GM18511 (cell line): ENCODE results near the gene ANP32A.

Source experiments
- ATAC-seq: cut with Tn5 transposase; IDR thresholded peaks from one replicate; pipeline ENCODE4 v1.9.1; 2021; ENCODE audit warnings: mild to moderate bottlenecking, moderate library complexity; ENCODE audit not compliant: unreplicated experiment

Gene ANP32A

DNA sequence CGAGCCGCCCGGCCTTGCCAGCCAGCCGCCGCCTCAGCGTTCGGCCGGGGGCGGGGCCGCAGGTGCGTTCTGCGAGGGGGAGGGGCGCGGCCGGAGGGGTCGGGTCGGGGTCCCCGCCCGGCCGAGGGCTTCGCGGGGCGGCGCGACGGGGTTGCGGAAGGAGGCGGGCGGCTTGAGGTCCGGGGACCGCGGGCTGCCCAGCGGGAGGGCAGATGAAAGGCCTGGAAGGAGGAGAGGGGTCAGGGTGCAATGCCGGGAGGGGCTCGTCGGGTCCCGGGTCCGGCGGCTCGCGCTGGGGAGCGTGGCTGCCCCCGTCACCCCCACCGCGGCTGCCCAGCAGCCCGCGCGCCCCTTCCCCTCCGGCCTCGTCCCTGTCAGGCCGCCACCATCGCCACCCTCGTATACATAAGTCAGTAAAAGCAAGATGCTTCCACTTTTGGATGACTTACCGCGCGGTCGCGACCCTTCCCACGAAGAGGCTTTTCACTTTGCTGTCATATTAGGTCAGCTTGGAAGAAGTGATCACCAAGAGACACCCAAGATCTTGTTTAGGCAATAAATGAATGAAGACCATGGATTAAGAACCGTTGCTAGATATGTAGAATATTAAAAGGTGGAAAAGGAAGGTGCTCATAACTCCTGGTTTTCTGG lies 620 bp upstream of the ANP32A start:
- peak; percentile 12 for ATAC-seq

GRCh38 chr15:68819495-68820294 lies 1.0 kb downstream of the ANP32A start:
- no peak for ATAC-seq

DNA sequence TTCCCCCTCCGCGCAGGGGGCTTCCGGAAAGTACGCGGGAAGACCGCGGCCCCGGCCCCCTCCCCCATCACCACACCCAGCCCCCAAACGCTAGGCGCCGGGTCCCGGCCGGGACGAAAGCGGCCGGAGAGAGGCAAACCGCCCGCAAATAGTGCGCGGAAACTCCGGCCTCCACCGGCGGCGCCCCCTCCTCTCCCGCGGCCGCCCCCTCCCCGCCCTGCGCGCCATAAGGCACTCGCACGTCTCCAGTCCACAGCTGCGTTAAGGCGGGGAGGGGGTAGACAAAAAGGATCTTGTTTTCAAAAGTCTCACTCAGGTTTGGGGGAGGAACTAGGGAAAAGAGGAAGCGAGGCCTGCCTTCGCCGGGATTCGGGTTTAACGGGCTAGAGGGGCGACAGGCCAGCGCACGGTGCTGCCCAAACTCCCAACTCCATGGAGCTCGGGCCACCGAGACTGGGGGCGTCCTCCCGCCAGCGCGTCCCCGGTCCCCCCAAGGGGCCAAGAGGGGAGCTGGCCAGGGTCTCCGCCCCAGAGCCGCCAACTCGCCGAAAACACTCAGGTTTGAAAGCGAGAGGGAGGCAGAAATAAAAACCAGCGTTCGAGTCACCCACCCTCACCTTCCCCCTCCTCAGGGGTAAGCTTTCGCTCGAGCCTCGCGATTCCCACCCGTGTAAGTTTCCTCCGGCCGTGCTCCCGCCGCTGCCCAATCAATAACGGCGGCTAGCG lies 1.8 kb downstream of the ANP32A start:
- ATAC-seq: no peak

DNA sequence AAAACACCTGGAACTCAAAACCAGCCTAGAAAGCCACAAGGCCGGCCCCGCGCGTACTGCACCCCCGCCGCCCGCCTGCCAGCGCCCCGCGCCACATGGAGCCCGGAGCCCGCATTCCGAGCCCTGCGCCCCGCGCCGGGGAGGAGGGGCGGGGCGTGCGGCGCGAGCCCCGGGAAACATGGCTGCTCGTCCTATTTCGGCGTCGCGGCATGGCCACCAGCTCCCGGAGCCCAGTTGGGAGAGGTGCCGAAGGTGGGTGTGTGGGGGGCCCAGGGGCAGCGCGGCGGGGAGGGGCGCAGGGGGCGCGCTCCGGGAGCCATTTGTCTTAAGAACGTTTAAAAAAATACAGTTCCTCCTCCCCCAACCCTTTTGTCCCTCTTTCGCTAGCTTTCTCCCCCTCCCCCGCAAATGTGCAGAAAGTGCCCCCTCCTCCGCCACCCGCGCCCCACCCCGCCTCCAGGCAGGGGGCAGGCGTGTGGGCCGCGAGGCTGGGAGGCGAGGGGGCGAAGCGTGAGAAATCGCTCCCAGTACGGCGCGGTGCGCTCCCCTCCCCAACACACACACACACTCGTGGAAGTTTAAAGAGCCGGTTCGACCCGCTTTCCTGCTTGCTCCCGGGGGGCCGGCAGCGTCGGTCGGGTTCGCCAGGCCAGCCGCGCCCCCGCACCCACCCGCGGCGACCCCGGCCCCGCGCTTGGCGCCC lies 2.5 kb downstream of the ANP32A start:
- ATAC-seq: peak; percentile 32

- ATAC-seq: peak; percentile 40
Measured at GRCh38 chr15:68817304-68818065, 3.2 kb downstream of the ANP32A start.

DNA sequence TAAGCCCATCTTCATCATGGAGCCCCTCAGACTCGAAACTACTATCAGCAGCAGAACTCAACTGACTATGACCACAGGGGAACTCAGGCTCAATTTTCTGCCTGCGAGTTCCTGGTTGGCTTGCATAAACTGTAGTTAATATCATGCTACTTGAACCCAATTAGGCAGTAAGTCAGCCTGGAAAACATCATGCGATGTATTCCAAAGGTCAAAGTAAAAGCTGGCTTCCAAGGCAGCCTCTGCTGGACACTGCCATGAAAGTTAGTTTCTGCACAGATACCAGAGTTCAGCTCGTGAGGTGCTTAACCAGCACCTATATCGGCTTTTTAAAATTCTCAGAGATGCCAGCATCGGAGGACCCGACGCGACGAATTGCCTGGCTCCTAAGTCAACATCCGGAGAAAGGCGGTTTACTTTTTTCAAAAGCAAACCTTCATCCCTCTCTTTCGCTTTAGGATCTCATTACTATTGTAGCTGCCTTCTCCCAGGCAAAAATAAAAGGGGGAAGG lies 3.8 kb downstream of the ANP32A start:
- ATAC-seq: no peak

DNA sequence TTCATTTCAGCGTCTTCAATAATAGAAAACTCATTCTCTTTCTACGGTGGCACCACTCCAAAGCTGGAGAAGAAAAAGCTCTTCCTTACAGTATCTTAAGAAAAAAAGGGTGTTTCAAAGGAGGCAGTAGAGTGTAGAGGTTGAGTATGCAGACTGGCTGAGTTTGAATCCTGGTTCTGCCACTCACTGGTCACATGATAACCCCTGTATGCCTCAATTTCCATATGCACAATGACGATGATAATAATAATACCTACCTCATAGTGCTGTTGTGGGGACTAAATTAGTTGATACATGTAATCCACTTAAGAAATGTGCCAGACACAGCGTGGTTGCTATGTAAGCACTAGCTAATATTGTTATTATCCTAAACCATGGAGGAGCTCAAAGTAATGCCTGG lies 4.5 kb downstream of the ANP32A start:
- ATAC-seq: no peak

GRCh38 chr15:68815598-68815997 lies 5.1 kb downstream of the ANP32A start:
- no peak for ATAC-seq

GRCh38 chr15:68814596-68814995 lies 6.1 kb downstream of the ANP32A start:
- ATAC-seq: no peak

DNA sequence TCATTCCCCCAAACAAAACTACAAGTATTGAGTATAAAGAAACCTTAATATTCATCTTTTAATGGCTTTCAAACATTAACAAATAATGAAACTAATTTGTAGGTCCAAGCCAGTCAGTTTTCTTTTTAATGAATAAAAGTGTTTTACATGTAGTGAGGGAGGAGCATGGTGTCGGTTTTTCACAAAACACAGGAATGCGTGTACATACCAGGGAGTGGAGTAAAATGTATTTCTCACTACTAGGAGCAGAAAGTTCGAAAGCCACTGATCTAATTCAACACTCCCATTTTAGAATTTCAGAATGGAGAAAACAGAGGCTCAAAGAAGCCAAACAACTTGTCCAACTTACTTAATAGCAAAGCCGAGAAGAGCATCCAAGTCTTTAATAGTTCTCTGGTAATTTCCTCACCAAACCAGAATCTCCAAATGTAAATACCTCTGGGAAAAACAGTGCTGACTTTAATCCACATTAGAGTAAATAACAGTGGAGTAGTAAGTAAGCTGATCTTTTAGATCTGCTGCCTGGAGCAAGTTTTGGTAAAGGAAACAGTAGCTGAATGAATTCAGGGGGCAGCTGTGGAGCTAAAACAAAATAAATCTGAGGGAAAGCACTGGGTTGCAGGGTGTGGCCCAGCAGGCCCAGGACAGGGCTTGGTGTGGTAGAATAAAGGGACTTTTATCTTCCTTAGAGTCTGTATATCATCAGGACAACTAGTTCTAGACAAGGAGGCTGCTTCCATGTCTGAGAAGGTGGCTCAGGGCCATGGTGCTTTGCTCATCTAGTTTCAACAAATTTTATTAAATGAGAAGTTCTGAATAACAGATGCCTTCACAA lies 7.9 kb downstream of the ANP32A start:
- ATAC-seq: no peak

DNA sequence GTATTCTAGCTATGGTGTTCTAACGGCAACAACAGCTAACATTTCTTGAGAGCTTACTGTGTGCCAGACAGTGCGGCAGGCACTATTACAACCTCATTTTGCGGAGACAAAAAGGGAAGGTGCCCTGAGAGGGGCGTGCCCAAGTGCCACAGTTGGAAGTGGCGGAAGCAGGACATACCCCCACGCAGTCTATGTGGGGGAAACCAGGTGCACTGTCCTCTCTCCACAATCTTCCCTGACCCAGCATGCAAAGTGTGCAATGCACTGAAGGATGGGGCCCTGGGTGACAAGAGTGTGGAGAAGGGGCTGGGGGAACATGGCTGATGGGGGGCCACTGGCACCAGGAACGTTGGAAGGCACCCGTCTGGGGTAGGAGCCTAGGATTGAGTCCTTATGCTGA lies 8.6 kb downstream of the ANP32A start:
- no peak for ATAC-seq

DNA sequence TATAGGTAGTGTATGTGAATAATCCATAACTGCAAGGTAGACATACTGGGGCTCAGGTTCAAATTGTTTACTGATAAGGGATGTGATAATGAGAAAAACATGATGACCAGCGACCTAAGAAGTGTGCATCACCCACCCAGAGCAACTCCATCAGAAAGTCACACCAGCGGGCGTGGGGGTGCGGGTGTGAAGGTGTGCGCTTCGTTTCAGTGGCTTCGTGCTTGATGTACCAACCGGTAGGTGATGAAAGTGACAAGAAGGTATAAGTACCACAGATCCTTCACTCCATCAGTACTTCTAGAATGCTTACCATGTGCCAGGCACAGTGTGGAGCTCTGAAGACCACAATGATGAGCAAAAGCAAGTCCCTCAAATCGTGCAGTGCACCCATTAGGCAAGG lies 11.2 kb downstream of the ANP32A start:
- ATAC-seq: no peak

DNA sequence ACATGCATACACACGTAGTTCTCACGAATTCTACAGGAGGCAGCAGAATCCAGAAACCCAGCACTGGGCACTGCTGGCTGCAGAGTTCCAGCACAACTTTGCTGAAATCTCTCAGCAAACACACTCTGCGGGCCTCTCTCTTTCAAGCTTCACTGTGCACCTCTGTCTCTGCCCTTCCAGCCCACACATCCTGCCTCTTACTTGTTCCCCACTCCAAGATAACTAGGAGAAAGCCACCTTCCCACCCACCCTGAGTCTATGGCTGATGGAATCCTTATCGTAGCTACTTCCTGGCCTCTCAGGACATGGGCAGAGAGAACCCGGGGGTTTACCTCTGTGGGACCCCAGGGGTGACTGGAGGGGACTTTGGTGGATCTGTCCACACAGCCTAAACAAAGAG lies 11.9 kb downstream of the ANP32A start:
- ATAC-seq: no peak

GRCh38 chr15:68808091-68808490 lies 12.6 kb downstream of the ANP32A start:
- no peak for ATAC-seq

GRCh38 chr15:68807249-68807648 lies 13.4 kb downstream of the ANP32A start:
- ATAC-seq: no peak

DNA sequence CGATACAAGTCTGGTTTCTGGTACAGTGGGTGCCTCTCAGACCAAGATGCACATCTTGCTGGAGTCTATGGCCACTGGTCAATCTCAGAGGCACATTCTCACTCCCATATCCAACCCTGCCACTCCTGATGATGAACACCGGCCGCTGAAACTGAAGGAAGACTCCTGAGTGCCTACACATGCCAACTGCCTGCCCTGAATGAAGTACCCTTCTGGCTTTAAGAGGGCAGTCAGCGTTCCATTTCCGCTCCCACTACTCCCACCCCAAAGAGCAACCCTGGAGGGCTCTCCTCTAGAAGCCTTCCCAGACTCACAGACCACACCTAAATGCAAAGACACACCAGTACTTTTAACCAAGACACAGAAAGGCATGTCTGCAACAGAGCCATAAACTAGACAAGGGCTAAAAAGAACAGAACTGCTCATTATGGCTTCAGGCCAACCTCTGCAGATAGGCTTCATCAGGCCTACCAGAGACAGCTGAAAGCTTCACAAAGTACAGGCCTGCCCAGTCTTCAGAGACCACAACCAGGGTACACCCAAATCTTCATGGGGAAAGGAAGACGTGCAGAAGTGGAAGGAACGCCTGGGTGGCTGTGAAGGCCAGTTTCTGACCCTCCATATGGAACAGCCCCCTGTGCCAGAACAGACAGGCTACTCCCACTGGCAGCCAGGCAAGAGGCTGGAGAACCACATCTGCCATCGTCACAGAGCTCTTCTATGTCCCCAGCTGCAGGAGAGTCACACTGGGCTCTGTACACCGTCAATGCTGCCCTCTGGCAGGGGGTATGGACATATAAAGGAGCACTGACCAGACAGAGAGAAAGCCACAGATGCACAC lies 14.3 kb downstream of the ANP32A start:
- no peak for ATAC-seq

DNA sequence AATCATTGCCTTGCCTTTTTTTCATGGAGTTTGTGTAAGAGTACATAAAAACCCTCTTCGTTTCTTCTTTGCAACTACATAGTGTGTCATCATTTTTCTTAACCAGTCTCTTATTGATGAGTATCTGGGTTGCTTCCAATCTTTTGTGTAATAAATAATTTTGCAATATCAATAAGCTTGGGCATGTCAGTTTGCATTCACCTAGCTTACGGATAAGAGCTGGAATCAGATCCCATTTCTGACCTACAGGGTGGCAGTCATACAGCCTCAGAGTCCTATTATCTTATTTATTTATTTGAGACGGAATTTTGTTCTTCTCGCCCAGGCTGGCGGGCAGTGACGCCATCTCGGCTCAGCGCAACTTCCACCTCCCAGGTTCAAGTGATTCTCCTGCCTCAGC lies 18.3 kb downstream of the ANP32A start:
- no peak for ATAC-seq

DNA sequence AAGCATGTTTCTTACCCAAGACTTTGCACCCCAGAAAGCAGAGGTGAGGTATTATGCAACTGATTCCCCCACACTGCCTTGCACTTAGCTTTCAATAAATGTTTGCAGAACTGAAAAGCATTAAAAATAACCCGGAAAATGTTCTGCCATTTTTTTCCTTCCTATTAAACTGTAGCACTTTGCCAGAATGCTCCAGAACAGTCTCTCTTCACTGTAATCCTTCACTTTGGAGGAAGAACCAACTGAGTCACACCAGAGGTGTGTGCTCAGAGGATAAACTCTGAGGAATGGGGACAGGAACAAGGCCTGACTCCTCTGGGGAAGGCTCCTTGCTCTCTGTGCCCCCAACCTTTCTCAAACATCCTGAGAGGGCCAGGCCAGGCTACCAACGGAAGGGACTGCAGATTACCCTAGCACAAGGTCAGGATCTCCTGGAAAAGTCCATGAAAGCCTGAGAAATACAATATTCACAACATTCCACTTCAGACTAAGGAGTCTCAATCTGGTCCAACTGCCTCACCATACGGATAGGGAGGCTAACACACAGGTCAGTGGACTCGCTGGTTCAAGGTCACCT lies 19.0 kb downstream of the ANP32A start:
- ATAC-seq: no peak
